Measurements from ENCODE around the gene TEX52.

Gene TEX52

DNA sequence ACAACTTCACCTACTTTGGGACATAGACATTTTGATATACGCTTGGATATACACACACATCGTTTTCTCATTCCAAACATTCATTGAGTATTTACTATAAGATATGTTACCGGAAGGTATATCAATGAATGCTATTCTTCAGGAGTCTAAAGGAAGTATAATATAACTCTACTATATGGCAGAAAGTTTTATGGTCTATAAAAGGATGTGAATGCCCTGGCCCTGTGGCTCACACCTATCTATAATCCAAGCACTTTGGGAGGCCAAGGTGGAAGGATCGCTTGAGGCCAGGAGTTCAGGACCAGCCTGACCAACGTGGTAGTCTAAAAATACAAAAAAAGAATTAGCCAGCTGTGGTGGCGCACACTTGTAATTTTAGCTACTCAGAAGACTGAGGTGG lies 27.6 kb downstream of the TEX52 start:
- DNase-seq: no peak

DNA sequence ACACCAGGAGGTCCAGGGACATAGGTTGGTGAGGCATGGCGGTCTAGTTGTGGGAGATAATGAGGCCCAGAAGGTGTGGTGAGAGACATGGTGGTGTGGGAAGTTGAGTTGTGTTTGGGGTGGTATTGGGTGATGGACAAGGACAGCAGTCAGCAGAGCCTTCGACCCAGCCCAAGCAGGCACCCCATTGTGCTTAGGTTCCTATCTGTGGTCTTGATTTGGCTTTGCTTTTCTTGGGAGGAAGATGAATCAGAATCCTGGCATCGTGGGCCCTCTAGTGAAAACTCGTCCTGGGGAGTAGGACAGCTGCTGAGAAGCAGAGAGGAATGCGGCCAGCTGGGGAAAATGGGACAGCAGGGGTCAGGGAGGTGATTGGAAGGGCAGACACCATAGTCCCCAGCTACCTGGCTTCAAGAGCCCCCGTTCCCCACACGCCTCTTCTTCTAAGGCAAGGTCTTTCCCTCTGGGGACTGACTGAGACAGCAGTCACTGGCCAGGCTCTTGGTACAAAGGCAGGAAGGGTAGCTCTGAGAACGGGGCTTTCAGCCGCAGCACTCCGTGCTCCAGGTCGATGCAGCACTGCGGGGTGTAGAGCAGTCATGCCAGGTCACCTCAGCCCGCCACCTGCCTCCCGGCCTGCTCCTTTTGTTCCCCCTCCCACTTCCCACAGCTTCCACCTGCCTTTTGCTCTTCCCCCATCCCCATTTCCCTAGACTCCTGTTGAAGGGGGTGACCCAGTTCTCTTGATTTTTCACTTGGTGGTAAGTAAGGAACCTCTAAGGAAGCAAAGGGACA lies 29.9 kb downstream of the TEX52 start:
- no peak for DNase-seq

DNA sequence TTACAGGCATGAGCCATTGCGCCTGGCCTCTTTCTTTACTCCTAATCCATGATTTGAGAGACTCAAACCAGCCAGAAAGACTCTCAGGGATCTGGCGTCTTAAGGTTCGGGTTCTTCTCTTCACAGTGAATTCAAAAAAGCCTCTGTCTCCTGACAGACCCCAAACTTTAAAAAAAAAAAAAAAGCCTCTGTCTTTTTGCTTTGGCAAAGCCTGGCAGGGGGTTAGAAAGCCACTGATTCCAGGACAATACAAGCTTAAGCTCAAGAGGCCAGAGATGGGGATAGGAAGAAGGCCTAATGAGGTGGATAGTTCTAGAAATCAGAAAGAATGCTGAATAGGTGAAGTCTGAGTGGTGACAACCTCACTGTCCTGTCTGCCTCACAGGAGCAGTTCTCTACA lies 30.8 kb downstream of the TEX52 start:
- DNase-seq: no peak

DNA sequence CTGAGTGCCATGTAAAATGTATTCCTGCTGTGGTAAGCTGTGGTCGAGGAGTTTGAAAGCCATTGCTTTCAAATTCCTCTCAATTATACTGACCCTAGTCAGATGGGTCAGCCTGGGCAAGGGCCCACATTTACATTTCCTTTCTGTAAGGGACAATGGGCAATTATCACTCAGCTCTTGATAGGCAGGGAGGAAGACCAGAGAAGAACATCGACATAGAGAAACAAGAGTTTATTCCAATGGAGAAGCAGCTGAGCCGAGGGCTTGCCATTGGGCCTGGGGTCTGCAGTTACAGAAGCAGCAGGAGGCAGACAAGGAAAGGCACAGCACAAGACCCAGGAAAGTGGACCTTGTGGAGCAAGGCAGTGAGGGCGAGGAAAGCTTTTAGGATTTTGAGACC lies 31.7 kb downstream of the TEX52 start:
- no peak for DNase-seq

DNA sequence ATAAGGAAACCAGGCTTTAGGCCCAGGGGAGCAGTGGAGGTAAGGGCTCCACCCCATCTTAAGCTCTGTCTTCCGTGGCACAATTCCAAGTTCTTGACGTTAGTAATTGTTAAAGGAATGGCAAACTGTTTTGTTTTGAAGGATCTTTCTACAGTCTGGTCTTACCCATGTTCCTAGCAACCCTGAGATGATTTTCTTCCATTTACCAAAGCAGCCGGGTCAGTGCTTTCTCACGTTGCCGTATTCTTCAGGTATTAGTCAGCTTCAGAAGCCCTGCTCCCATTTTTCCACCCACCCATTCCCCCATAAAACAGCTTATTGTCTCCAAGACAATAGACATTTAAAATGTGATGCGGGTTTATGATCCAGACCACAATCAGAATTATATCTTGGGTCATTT lies 32.3 kb downstream of the TEX52 start:
- no peak for DNase-seq

DNA sequence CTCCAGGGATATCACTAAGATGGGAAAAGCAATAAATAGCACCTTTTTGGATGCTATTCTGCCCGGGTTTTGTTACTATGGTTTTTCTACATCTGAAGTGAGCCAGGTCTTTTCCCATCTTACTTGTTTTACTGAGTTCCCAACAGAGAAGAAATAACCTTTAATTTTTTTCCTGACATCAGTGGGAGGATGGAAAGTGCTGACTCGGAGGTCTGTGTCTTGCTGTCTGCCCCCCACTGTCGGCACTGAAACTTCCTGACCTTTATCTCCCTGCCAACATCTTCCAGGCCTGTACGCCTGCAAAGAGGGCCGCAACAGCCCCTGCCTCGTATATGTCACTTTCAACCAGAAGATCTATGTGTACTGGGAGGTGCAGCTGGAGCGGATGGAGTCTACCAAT lies 33.4 kb downstream of the TEX52 start:
- no peak for DNase-seq

DNA sequence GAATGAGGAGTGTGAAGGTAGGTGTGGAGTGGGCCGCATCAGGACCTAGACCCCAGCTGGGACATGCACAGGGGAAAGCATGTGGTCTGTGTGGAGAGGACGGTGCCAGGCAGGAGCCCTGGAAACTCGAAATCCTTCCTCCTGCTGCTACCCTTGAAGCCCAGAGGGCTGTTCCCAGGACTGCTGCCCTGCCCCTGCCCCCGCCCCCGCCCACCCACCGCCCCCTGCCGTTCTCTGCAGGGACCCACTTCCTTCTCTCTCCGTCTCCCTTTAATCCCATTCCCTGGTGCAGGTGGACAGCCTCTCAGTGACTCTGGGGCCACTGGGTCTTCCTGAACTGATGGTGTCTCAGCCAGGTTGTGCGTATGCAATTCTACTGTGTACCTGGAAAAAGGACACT lies 36.4 kb downstream of the TEX52 start:
- DNase-seq: no peak

DNA sequence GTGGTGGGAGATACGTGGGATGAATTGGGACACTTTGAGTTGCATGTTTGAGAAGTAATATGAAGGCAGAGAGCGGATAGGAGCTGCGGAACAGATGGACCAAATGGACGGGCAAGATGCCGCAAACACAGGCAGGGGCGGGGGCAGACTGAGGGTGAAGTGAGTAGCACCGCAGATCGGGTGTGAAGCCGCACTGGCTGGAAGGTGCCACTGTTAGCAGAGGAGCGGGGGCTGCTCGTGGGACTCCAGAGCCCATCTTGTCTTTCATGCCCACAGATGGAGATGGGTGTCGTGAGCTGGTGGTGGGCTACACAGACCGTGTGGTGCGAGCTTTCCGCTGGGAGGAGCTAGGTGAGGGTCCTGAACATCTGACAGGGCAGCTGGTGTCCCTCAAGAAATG lies 37.0 kb downstream of the TEX52 start:
- DNase-seq: no peak

DNA sequence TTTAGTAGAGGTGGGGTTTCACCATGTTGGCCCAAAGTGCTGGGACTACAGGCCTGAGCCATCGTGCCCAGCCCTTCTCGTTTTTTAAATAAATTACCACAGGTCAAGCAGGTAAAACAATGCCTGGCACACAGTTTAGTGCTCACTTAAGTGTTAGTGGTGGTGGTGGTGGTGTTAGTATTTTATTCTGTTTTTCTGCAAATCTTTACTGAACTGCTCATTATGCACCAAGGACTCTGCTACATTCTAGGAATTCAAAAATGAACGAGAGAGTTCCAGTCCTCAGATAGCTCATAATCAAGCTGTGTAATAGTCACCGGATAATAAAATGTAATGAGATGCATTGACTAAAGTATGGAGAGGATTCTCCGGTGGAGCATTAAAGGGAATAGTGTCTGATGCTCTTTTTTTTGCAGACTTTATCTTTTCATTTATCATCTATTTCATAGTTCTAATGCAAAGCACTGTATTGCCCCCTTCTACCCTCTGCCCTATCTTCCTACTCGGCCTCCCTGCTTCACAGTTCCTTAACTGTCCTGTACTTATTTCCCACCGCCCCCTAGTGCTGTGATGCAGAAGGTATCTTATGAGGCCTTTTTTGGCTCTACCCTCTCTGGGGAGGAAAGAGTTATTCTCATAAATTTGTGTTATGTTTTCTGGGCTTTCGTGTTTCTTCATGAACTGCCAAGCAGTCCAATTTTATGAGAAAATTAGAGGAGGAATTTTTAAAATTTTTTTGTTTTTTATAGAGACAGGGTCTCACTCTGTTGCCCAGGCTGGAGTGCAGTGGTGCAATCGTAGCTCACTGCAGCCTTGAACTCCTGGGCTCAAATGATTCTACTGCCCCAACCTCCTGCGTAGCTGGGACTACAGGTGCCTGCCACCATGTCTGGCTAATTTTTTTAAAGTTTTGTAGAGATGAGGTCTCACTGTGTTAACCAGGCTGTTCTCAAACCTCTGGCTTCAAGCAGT lies 43.3 kb downstream of the TEX52 start:
- DNase-seq: peak; percentile 75 to 80 (median 79)

DNA sequence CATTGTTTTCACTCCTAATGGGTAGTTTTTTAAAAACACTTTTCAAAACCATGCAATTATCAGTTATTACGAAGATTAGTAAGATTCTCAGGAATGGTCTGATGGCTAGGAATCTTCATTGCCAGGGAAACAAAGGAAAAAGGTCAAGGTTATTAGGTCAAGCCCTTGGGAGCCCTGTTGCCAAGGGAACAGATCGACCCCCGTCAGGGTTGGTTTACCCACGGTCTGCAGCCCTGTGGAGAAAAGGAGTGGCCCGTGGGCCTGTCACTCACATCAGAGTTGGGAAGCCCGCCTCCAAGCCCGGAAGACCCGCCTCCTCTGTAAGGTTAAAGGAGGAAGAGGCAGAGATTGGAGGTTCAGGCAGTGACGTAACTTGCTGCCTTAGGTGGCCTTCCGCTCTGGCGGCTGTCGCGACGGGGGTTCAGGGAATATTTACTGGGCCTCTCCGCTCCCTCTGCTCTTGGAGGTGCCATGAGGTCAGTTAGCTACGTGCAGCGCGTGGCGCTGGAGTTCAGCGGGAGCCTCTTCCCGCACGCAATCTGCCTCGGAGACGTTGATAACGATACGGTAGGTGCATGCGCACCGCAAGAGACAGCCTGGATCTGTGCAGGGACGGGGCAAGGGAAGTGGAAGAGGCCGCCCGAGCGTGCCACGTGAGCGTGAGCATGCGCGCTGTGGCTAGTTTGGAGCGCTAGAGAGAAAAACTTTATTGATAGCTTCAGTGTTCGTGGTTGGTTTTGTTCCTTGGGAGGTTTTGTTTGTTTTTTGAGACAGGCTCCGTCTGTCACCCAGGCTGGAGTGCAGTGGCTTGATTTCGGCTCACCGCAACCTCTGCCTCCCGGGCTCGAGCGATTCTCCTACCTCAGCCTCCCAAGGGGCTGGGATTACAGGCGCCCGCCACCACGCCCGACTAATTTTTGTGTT lies 44.3 kb downstream of the TEX52 start, which contains the start of gene ITFG2:
TSS of gene ITFG2 (plus strand) at position 379 of the 924 bp plus-strand sequence. CDS start at position 472, 93 bp downstream.
- DNase-seq: peak; percentile 97 to 99 (median 98)

DNA sequence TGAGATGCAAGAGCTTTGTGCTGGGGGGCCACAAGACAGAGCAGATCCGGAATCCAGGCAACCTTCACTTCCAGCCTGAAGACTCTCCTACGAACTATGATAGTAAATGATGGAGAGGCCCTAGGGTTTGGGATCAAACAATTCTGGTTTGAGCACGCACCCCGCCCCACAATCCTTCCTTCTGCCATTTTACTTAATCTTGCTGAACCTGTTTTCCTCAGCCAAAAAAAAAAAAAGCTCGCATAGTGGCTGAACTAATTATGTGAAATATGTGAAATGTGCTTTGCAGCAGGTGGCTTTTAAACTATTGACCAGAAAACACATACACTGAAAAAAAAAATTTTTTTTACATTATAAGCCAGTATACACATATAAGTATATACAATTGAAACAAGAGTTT lies 45.0 kb downstream of the TEX52 start:
- DNase-seq: no peak

DNA sequence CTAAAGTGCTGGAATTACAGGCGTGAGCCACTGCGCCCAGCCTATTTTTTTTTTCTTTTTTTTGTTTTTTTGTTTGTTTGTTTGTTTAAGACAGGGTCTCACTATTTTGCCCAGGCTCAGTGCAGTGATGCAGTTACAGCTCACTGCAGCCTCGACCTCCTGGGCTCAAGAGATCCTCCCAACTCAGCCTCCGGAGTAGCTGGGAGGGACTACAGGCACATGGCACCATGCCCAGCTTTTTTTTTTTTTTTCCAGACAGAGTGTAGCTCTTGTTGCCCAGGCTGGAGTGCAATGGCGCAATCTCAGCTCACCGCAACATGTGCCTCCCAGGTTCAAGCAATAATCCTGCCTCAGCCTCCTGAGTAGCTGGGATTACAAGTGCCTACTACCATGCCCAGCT lies 50.1 kb downstream of the TEX52 start:
- no peak for DNase-seq

DNA sequence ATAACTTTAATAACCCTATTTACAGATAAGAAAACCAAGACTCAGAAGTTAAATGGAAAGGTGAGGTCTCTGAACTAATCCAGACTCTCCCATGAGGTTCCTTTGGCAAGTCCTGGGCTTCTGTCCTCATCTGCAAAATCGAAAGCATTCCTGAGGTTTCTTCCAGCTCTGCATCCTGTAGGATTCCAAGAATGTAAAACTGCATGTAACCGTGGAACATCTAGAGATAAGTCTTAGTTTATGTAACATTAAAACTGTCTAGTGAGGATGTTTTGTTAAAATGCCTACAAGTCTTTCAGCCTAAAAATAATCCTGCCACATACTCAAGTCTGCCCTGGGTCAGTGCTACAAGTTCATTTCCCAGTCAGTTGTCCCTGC lies 51.7 kb downstream of the TEX52 start:
- DNase-seq: no peak

DNA sequence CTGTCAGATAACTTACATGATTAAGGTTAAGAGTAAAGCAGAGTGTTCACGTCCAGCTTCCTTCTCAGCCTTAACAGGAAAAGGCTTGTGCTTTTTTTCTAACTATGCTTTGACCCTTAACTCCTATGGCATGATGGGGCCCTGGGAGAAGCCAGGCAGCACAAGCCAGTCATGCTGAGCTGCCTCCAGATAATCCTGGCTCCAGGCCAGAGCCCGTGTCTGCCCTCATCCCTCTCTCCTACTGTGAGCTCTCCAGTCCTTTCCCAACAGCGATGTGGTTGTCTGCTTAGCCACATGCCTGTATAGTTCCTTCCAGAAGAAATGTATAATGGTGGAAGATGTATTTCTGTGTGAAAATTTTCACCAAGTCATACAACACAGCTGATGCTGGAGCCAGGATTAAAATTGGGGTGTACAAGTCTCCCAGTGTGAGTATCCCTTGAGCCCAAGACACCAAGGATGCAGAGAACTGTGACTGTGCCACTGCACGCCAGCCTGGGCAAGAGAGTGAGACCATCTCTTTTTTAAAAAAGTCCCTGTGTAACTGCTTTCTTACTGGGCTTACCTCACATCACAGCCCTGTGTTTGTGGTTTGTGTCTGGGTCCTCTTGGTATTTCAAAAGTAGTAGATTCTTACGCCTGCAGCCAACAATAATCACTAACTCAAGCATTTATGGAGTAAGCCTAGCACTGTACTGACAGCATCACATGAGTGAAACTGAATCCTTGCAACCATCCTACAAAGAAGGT lies 52.3 kb downstream of the TEX52 start:
- no peak for DNase-seq

DNA sequence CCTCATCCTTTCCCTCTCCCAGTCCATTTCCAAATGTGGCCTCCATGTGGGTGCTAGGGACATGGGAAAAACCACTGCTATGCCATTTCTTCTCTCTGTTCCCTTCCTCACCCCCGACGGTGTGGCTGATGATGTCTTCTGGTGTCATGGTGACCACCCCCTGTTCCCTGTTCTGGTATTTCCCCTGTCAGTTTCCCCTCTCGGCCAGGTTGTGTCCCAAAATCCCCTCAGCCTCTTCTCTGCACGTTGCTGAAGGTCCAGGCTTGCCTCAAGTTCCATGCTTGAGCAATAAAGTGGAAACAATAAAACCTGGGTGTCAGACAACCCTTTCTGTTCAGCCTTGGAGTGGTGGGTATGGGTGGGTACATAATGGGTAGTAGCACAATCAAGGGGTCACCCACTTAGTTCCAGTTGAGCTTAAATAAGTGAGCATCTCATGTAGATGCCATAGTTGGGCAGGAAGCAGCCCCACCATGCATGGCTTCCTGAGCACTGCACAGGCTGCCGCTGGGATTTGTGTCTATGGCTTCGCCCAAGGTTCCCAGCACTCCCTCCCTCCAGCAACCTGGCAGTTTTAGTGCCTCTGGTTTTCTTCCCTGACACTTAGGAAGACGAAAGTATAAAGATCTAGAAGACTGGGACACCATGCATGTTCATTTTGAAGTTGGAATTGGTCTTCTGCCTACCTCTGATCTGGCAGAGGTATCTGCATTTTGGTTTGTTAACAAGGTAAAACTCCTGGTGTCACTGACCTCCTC lies 53.0 kb downstream of the TEX52 start:
- DNase-seq: no peak

DNA sequence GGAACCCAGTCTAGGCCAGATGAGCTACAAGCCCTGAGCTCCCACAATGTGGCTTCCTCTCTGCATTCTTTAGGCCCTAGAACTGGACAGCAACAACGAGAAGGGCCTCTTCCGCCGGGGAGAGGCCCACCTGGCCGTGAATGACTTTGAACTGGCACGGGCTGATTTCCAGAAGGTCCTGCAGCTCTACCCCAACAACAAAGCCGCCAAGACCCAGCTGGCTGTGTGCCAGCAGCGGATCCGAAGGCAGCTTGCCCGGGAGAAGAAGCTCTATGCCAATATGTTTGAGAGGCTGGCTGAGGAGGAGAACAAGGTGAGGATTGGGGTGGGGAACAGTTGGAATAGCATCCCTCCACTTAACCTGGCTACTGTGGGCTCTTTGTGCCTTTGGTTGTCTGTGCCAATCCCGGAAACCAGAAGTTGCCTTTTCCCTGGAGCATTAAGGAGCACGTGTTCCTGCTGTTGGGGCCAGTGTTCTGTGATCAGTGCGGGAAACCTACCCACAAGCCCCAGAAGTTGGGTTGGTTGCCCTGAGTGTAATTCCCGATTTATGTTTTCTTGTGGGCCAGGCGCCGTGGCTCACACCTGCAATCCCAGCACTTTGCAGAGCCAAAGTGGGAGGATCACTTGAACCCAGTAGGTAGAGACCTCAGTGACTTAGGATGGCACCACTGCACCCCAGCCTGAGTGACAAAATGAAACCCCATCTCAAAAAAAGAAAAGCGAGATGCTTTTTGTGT lies 55.6 kb downstream of the TEX52 start:
- no peak for DNase-seq

DNA sequence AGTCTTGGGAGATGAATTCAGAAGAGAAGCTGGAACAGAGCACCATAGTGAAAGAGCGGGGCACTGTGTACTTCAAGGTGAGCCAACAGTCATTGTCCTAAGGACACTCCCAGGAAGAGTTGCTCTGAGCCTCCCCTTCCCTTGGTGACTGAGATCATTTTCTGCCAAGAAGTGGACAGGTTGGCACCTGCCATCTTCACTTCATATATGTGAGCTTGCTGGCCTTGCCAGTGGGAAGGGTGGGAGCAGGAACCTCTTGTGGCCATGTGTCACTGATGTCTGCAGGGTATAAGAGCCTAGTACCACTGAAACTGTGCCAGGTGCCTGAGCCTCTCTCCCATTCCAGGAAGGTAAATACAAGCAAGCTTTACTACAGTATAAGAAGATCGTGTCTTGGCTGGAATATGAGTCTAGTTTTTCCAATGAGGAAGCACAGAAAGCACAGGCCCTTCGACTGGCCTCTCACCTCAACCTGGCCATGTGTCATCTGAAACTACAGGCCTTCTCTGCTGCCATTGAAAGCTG lies 56.7 kb downstream of the TEX52 start:
- DNase-seq: no peak
